HG02970 (cell line): ENCODE measurements around the gene DNER.
"Not testable (repeated sequence)": the region's sequence is repeated elsewhere in the genome, so short reads cannot be mapped to it uniquely, and the experiment has no call there.

Experiments used
- ATAC-seq: cut with Tn5 transposase; IDR thresholded peaks from one replicate; pipeline ENCODE4 v1.9.1; 2021; ENCODE audit warnings: mild to moderate bottlenecking, moderate library complexity, moderate number of reproducible peaks; ENCODE audit not compliant: unreplicated experiment, low FRiP score

The DNER gene

GRCh38 chr2:229714080-229714735, at the start of gene DNER:
Gene DNER (minus strand): TSS chr2:229714555. CDS start chr2:229714423, 132 bp downstream.
- peak; percentile 65 for ATAC-seq

- ATAC-seq, result no peak
These were observed 47.3 kb upstream of the DNER start for GRCh38 chr2:229761663-229762062.

- not testable (repeated sequence) for ATAC-seq
These were observed 43.1 kb upstream of the DNER start for GRCh38 chr2:229757462-229757861.

GRCh38 chr2:229752970-229753729, 38.8 kb upstream of the DNER start:
- no peak for ATAC-seq

- no peak for ATAC-seq
These were observed 35.4 kb upstream of the DNER start for GRCh38 chr2:229749779-229750178.

GRCh38 chr2:229748950-229749349, 34.6 kb upstream of the DNER start:
- ATAC-seq, result no peak

- not testable (repeated sequence) for ATAC-seq
These were observed 28.3 kb upstream of the DNER start for GRCh38 chr2:229742691-229743090.

GRCh38 chr2:229740279-229740678, 25.9 kb upstream of the DNER start:
- no peak for ATAC-seq

- ATAC-seq, result no peak
These were observed 23.8 kb upstream of the DNER start for GRCh38 chr2:229738024-229738625.

GRCh38 chr2:229734410-229734809, 20.1 kb upstream of the DNER start:
- ATAC-seq, result no peak

- ATAC-seq, result no peak
These were observed 19.4 kb upstream of the DNER start for GRCh38 chr2:229733611-229734245.

GRCh38 chr2:229732897-229733296, 18.5 kb upstream of the DNER start:
- ATAC-seq, result no peak

- no peak for ATAC-seq
These were observed 17.6 kb upstream of the DNER start for GRCh38 chr2:229731916-229732315.

- ATAC-seq, result no peak
These were observed 17.0 kb upstream of the DNER start for GRCh38 chr2:229731363-229731762.

GRCh38 chr2:229728370-229728769, 14.0 kb upstream of the DNER start:
- ATAC-seq, result no peak

GRCh38 chr2:229726643-229727042, 12.3 kb upstream of the DNER start:
- no peak for ATAC-seq

- ATAC-seq, result no peak
These were observed 11.6 kb upstream of the DNER start for GRCh38 chr2:229725716-229726574.

GRCh38 chr2:229723192-229723591, 8.8 kb upstream of the DNER start:
- ATAC-seq, result not testable (repeated sequence)

GRCh38 chr2:229719926-229720647, 5.7 kb upstream of the DNER start:
- ATAC-seq, result no peak

- ATAC-seq, result no peak
These were observed 3.7 kb upstream of the DNER start for GRCh38 chr2:229718057-229718456.
